HG03571 (cell line): ENCODE data around the gene RPL28.
A peak's percentile ranks its signal among the peaks of the same experiment; 100 is the strongest.

Experiments used
- ATAC-seq: cut with Tn5 transposase; IDR thresholded peaks from one replicate; pipeline ENCODE4 v1.9.1; 2021; ENCODE audit not compliant: unreplicated experiment

The RPL28 gene

DNA sequence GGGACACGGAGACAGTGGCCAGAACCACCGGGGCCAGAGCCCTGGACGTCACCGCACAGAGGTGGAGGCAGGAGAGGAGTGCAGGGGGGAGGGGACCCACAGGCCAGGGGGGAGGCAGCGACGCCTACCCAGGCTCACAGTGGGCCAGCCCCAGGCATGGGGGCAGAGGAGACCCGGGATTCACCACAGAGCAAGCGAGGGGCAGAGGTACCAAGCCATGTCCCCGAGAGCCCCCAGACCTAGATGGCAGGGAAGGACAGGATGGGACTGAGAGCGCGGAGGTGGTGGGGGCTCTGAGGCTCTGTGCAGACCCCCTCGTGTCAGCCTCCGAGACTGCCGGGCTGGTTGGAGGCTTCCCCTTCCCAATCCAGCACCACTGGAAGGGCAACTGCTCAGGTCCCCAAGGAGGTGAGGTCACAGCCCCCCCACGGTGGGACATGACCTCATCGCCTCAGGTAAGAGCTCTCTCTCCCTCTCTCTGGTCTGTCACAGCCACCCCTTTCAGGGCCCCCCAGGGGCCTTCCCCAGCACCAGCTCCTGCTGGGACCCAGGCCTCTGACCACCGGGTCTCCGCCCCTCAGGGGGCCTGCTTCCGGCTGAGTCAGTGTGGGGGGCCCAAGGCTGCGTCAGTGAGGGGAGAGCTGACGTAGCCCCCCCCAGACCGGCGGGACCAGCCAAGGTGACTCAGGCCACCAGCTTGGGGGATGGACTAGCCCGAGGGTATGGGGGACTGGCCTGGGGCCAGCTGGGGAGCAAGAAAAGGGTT, 13.2 kb upstream of the RPL28 start:
- ATAC-seq = no peak

GRCh38 chr19:55373306-55373992, 12.3 kb upstream of the RPL28 start:
- no peak for ATAC-seq

GRCh38 chr19:55373993-55374757, 11.6 kb upstream of the RPL28 start:
- no peak for ATAC-seq

GRCh38 chr19:55376241-55376933, 9.3 kb upstream of the RPL28 start, which contains the start of gene TMEM190:
Gene TMEM190, plus strand, starts transcription at chr19:55376826. Its CDS starts 28 bp downstream, at chr19:55376854.
- no peak for ATAC-seq

GRCh38 chr19:55377356-55378131, 8.2 kb upstream of the RPL28 start:
- ATAC-seq = no peak

GRCh38 chr19:55379174-55379573, 6.6 kb upstream of the RPL28 start:
- no peak for ATAC-seq

GRCh38 chr19:55382013-55382412, 3.7 kb upstream of the RPL28 start:
- no peak for ATAC-seq

- no peak for ATAC-seq
These were observed 3.1 kb upstream of the RPL28 start for GRCh38 chr19:55382522-55383054.

- no peak for ATAC-seq
These were observed 2.2 kb upstream of the RPL28 start for GRCh38 chr19:55383279-55384130.

DNA sequence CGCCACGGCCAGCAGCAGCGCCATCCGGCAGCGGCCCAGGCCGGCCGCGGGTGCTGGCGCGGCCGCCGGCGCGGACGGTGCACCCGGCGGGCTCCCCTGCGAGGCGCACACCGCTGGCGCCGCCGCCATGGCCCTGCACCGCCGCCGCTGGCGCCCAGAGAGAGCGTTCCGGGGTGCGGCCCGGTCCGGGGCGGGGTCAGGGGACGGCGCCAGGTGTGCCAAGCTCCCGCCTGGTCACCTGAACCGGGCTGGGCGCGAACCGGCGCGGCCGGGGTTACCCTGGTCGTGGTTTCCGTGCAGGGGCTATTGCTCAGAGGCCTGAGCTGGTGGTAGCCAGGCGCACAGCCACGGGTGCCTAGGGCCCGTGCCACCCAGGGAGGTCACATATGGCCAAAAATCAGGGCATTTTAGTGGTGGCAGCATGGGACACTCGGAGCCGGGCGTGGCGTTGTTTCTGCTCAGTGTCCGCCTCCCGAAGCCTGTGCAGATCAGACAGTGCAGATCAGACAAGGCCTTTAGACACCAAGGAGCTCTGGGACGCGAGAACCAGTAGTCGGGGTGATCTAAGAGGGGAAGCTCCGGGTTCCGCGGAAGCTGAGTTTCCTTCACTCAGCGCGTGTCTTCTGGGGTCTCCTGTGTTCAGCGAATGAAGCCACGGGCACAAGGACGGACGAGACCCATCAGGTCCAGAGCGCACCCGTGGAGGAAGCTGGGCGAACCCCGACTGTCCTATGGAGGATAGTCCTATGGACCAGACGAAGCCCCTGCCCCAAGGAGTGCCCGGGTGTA, 1.4 kb upstream of the RPL28 start, which contains the start of gene TMEM238:
TSS of gene TMEM238 (minus strand) at position 162 of the 789 bp plus-strand sequence. CDS start at position 129, 33 bp downstream.
- ATAC-seq = no peak

- peak; percentile 43 for ATAC-seq
These were observed 610 bp upstream of the RPL28 start for GRCh38 chr19:55384920-55385723.

DNA sequence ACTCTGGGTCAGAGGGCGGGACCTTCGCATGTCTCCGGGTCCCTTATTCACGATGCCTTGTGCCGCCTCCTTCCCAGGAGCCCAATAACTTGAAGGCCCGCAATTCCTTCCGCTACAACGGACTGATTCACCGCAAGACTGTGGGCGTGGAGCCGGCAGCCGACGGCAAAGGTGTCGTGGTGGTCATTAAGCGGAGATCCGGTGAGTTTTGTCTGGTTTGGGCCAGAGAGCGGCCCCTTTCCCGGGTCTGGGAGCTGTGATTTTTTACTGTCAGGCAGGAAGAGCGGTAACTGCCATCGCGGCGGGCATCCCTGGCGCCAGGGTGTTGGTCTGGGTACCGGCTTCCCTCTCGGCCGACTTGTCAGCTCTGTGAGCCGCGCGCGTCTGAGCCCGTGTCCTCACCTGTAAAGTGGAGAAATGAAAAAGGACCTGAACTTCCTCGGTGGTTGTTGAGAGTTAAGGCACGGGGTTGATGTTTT, 800 bp downstream of the RPL28 start:
- ATAC-seq = no peak

DNA sequence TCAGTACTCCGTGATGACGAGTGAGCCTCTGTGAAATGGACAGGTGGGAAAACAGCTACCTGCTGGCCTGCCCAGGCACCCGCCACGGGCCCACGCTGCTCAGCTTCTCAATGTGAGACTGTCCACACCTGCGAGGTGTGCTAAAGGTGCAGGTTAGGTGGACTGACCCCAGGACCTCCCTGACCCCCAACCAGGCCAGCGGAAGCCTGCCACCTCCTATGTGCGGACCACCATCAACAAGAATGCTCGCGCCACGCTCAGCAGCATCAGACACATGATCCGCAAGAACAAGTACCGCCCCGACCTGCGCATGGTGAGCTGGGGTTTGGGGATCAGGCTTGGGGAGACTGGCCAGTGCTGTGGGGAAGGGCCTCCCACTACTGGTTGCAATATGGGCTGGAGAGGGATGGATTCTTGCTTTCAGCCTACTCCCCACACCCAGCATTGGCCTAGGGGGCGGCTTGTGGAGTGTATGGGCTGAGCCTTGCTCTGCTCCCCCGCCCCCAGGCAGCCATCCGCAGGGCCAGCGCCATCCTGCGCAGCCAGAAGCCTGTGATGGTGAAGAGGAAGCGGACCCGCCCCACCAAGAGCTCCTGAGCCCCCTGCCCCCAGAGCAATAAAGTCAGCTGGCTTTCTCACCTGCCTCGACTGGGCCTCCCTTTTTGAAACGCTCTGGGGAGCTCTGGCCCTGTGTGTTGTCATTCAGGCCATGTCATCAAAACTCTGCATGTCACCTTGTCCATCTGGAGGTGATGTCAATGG, 2.2 kb downstream of the RPL28 start:
- no peak for ATAC-seq

GRCh38 chr19:55389386-55390317, 3.9 kb downstream of the RPL28 start:
- ATAC-seq = no peak

DNA sequence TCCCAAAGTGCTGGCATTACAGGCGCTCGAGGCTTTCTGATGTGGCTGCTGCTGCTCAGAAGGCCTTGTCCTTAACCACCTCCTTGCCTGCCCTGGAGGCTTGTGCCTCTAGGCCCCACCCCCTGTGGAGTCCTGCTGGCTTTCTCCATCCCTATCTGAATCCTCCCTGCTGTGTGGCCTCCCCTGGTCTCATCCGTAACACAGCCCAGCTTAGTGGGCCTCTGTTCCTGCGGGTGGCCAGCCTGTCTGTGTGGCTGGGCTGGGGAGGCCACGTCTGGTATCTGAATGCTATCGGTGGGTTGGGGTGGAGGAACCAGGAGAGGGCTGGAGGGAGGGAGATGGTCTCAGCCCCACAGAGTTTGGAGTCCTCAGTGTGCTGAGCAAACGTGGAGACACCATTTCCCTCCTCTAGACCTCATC, 4.7 kb downstream of the RPL28 start:
- ATAC-seq = no peak
